Measurements from ENCODE around the gene PLXNA3. TPM values are rescaled to one million over a fixed set of nuclear protein-coding genes. Genes with fewer than 3 reads are reported as not detected.

The PLXNA3 gene
- total and polyA plus RNA-seq, 10 of the 15 experiments (the other 5 are each of a cell fraction or from before 2014, with no cell fraction given) = 0.26 to 26.8 (median 3.4) TPM

- TF ChIP-seq ZBTB4 (CRISPR knock-in tag; IDR thresholded peaks at IDR 0.05) = no peak
Observed at GRCh38 chrX:154525606-154526490, 67.8 kb downstream of the PLXNA3 start (continued).

- H3K27ac ChIP-seq (ENCODE audit: control insufficient read depth, insufficient read depth) = peak overlapping the region; percentile 83
- H3K4me2 ChIP-seq (ENCODE audit: control insufficient read depth, insufficient read depth) = peak overlapping the region; percentile 71
- peak overlapping the region; percentile 83 for H2AFZ ChIP-seq (ENCODE audit: control insufficient read depth, low read depth, low read length)
- ChIA-PET CTCF (interaction anchor here (0.7 to 2.8 kb wide), 19 partner anchors 9 to 561 kb away, joined by 3 to 23 read pairs (median 5); partner anchors contain the start of genes FAM3A, FLNA, RPL10 and SLC10A3), POLR2A (interaction anchor here (0.5 to 1.8 kb wide), 11 partner anchors 10 to 153 kb away, joined by 3 to 12 read pairs (median 4); partner anchors contain the start of gene SLC10A3), RAD21 (ENCODE audit: unreplicated experiment) (interaction anchor here (0.9 to 1.5 kb wide), 9 partner anchors 30 to 201 kb away, joined by 3 to 12 read pairs (median 4); partner anchors contain the start of genes FLNA, RPL10, SLC10A3 and UBL4A), SMC1A (ENCODE audit: uncharacterized antibody, unreplicated experiment) (interaction anchor here (0.6 to 1.9 kb wide), 14 partner anchors 10 to 154 kb away, joined by 3 to 10 read pairs (median 4); partner anchors contain the start of genes ATP6AP1, FAM3A, PLXNA3 and RPL10)
- H3K36me3 ChIP-seq (ENCODE audit: control insufficient read depth in 2 of 2, insufficient read depth in 2 of 2, low read length in 1 of 2) = no peaks in the 10 kb centered on the region
- intact Hi-C loops (cut with micrococcal nuclease; ENCODE audit: unreplicated experiment) = loop anchor here (1.0 kb wide), 1 partner anchor 37 kb away; the partner anchor contains the start of gene SLC10A3
- in situ Hi-C loops (cut with MboI) = loop anchor here (25.0 kb wide), 1 partner anchor 390 kb away; the partner anchor contains the start of gene OPN1LW
- H3K9ac ChIP-seq (ENCODE audit: control insufficient read depth, insufficient read depth, low read length) = peak overlapping the region; percentile 72
- TSS peak; percentile 36 for BruUV-seq (replicated peaks)
- WGBS (ENCODE audit: insufficient coverage, insufficient replicate concordance, low lambda C conversion rate, missing lambda C conversion rate) = 26% methylated on average over 13 of the region's 15 CpGs
- H3K27me3 ChIP-seq (replicated peaks in 1 of 2; ENCODE audit: control insufficient read depth in 2 of 2, insufficient read depth in 2 of 2, low read length in 1 of 2) = no peaks in the 10 kb centered on the region
- peak; percentile 95 for ATAC-seq
- no peaks in the 10 kb centered on the region for H3K79me2 ChIP-seq (ENCODE audit: control insufficient read depth, insufficient read depth, low read length)
- H3K4me3 ChIP-seq = no peak overlapping the region
- DNase-seq (ENCODE audit: low read depth, low spot score) = peak; percentile 36
- FAIRE-seq = peak; percentile 76
- no peaks in the 10 kb centered on the region for H4K20me1 ChIP-seq (ENCODE audit: control insufficient read depth, insufficient read depth)
- no peaks in the 10 kb centered on the region for H3K9me3 ChIP-seq (replicated peaks; ENCODE audit: control insufficient read depth, insufficient read depth, low read length)
- H3K4me1 ChIP-seq (ENCODE audit: control insufficient read depth, insufficient read depth, low read length) = peaks cover 10% of the 10 kb centered on the region
- TF ChIP-seq ZNF207 (IDR thresholded peaks at IDR 0.05; ENCODE audit: borderline replicate concordance) = no peak
- TF ChIP-seq LARP7 (IDR thresholded peaks at IDR 0.05) = no peak
- TF ChIP-seq ZNF687 (IDR thresholded peaks at IDR 0.05) = peak; percentile 76; the same call in 1 of the 2 replicates
- no peak for TF ChIP-seq CHD2 (IDR thresholded peaks at IDR 0.05; ENCODE audit: borderline replicate concordance, low read depth, low read length)
- TF ChIP-seq ZNF384 (IDR thresholded peaks at IDR 0.05; ENCODE audit: borderline replicate concordance, low read depth, low read length) = no peak
- TF ChIP-seq PML (IDR thresholded peaks at IDR 0.05; ENCODE audit: low read length) = no peak
- no peak for TF ChIP-seq STAT1 (conservative IDR thresholded peaks at IDR 0.05)
Observed at GRCh38 chrX:154526901-154527675, 69.0 kb downstream of the PLXNA3 start.
